Upper lobe of left lung (tissue), 6 donors: Measurements from ENCODE around the gene GPATCH1. TPM values are rescaled to one million over a fixed set of nuclear protein-coding genes. Genes with fewer than 3 reads are reported as not detected.

ENCODE experiments used
- ATAC-seq, 2 donors: fragments of 200-7000 bp; cut with Tn5 transposase; one replicate each; pipeline ENCODE4 v1.9.1; 2022; ENCODE audit warnings: mild to moderate bottlenecking in 2 of 2, moderate library complexity in 2 of 2; ENCODE audit not compliant: low FRiP score in 2 of 2
- DNase-seq, 2 donors: peaks; one replicate each; pipeline ENCODE4 v3.0.0-alpha.2; 2019 to 2020
- H3K27ac ChIP-seq, 4 donors: fragments of 200-600 bp; sonication (generic); one replicate each; pipeline ENCODE4 v1.5.1; 2016 to 2019
- H3K27me3 ChIP-seq, 4 donors: fragments of 200-600 bp; sonication (generic); one replicate each; pipeline ENCODE4 v1.5.1; 2017 to 2019
- H3K36me3 ChIP-seq, 4 donors: fragments of 200-600 bp; sonication (generic); one replicate each; pipeline ENCODE4 v1.5.1; 2016 to 2019
- H3K4me1 ChIP-seq, 4 donors: fragments of 200-600 bp; sonication (generic); one replicate each; pipeline ENCODE4 v1.5.1; 2018 to 2019
- H3K4me3 ChIP-seq, 4 donors: fragments of 200-600 bp; sonication (generic); one replicate each; pipeline ENCODE4 v1.5.1; 2017 to 2019; ENCODE audit warnings: mild to moderate bottlenecking in 2 of 4, moderate library complexity in 1 of 4
- H3K9me3 ChIP-seq, 4 donors: fragments of 200-600 bp; sonication (generic); one replicate each; pipeline ENCODE4 v1.5.1; 2018 to 2019
- EP300 ChIP-seq, 4 donors: sonication (generic); formaldehyde crosslinking; IDR thresholded peaks; one replicate each; pipeline ENCODE4 v1.5.1; 2017; ENCODE audit warnings: antibody characterized with exemption in 4 of 4, control low read depth in 2 of 4
- POLR2A ChIP-seq, 4 donors: fragments of 450-650 bp; IDR thresholded peaks; one replicate each; pipeline ENCODE4 v1.5.1; 2016 to 2017; ENCODE audit warnings: antibody characterized with exemption in 4 of 4, mild to moderate bottlenecking in 2 of 4
- POLR2AphosphoS5 ChIP-seq, 2 donors: sonication (generic); formaldehyde crosslinking; IDR thresholded peaks; one replicate each; pipeline ENCODE4 v1.5.1; 2017; ENCODE audit warnings: antibody characterized with exemption in 2 of 2
- WGBS, 2 donors: methylation state at CpG; one replicate each; pipeline ENCODE4 v1.1.5; 2017 to 2018; 5-methylcytosine and 5-hydroxymethylcytosine counted together
- total RNA-seq, 6 donors: library from RNA; depleted of rRNA in 4 of 6; stranded (reverse); fragments of >200 nt in 4 of 6; gene quantifications; one replicate each; pipeline versions ENCODE4 v1.1.0 to v1.2.1, GENCODE V29; 2016 to 2021
- TF ChIP-seq, protein P1 (sequence below), 6 experiments: fragments of 450-650 bp in 4 of 6; fragments of 200-600 bp in 2 of 6; sonication (generic) in 2 of 6; IDR thresholded peaks; one replicate each; pipeline ENCODE4 v1.5.1; 2016 to 2019; ENCODE audit warnings: antibody characterized with exemption in 6 of 6
- donor health status: DM: no; HTN: no; CAD: no; lungs with moderate emphysema.
- donor health status: DM: no; HTN: yes; CAD: no; lungs with severe emphysema.

GPATCH1 gene
- total RNA-seq, 6 donors from 2014 or later: 4.7 to 11.5 (median 6.8) TPM

DNA sequence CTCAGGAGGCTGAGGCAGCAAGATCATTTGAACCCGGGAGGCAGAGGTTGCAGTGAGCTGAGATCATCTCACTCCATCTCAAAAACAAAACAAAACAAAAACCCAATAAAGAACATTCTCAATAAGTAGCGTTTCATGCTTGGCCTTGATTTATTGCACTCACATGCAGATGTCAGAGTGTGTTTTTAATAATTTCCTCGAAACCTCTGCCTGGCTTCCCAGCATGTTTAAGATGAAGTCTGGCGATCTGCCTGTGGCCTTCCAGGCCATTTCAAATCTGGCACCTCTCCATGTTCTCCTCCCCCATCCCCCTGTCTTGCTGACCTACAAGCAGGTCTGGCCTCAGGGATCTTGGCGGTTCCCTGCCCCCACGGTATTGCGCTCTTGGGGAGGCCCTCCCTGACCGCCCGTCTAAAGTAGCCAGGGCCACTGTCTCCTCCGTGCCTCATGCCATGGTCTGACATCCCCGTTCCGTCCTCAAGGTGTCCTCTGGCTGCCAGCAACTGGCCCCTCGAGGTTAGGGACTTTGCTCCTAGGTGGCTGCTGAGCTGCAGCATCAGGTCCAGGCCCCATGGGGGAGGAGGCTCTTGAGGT lies 52.6 kb downstream of the GPATCH1 start:
- DNase-seq: no peak
- no peak overlapping the region for H3K4me3 ChIP-seq
- no peak for ATAC-seq
- H3K4me1 ChIP-seq: peaks cover 0 to 6% (median 0%) of the 10 kb centered on the region in 4 donors
- TF ChIP-seq POLR2A (IDR thresholded peaks at IDR 0.05): no peak
- TF ChIP-seq, protein P1, sequence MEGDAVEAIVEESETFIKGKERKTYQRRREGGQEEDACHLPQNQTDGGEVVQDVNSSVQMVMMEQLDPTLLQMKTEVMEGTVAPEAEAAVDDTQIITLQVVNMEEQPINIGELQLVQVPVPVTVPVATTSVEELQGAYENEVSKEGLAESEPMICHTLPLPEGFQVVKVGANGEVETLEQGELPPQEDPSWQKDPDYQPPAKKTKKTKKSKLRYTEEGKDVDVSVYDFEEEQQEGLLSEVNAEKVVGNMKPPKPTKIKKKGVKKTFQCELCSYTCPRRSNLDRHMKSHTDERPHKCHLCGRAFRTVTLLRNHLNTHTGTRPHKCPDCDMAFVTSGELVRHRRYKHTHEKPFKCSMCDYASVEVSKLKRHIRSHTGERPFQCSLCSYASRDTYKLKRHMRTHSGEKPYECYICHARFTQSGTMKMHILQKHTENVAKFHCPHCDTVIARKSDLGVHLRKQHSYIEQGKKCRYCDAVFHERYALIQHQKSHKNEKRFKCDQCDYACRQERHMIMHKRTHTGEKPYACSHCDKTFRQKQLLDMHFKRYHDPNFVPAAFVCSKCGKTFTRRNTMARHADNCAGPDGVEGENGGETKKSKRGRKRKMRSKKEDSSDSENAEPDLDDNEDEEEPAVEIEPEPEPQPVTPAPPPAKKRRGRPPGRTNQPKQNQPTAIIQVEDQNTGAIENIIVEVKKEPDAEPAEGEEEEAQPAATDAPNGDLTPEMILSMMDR (IDR thresholded peaks at IDR 0.05): no peak
- H3K9me3 ChIP-seq: no peaks in the 10 kb centered on the region
- H3K36me3 ChIP-seq: peaks cover 5 to 29% (median 21%) of the 10 kb centered on the region in 4 donors
- WGBS, 2 donors: 45 to 51% methylated on average over 10 to 13 of the region's 13 CpGs
- H3K27me3 ChIP-seq: peaks cover 0 to 11% (median 2%) of the 10 kb centered on the region in 4 donors
- no peak overlapping the region for H3K27ac ChIP-seq

DNA sequence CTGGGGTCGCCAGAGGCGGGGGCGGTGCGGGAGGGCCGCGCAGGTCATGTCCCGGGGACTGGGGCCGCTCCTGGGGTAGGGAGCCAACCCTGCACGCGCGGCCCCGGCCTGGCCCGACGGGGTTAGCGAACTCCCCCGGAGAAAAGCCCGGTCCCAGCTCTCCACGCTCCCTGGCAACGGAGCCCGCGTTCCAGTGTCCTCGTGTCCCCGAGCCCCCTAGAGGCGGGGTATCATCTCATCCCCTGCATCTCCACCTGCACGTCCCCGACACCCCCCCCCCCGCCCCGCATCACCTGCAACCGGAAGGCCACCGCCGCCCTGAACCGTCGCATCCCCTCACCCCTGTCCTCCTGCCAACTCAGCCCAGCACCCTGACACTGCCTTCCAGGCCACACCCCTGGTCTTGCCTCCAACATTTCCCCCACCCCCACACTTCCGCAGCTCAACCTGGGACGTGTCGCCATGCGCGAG lies 53.6 kb downstream of the GPATCH1 start:
- WGBS, 2 donors: 11 to 14% methylated on average over 17 to 37 of the region's 38 CpGs
- ATAC-seq: no peak

DNA sequence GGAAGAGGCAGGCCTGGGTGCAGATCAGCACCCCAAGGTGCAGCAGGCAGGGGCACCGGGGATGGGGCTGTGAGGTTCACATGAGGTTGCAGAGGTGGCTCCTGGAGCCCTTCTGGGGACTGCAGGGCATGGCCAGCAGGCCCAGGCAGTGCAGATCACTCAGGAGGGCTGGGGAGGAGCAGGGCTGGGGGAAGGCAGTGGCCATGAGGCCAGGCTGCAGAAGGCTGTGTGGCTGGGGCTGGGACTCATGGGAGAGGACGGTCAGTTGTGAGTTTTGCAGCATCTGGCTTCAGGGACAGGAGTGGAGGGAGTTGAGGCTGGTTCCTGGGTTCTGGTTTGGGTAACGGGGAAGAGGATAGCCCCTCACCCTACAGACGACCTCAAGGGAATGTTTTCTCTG lies 58.2 kb downstream of the GPATCH1 start:
- TF ChIP-seq EP300 (IDR thresholded peaks at IDR 0.05) (no peak), POLR2AphosphoS5 (IDR thresholded peaks at IDR 0.05) (no peak), POLR2A (IDR thresholded peaks at IDR 0.05) (no peak)
- TF ChIP-seq, protein P1 (IDR thresholded peaks at IDR 0.05): no peak
- Histone ChIP-seq H3K27me3 (peaks cover 0 to 11% (median 2%) of the 10 kb centered on the region in 4 donors), H3K36me3 (no peaks in the 10 kb centered on the region), H3K27ac (no peak overlapping the region), H3K4me1 (peaks cover 0 to 11% (median 2%) of the 10 kb centered on the region in 4 donors), H3K4me3 (no peak overlapping the region), H3K9me3 (no peaks in the 10 kb centered on the region)
- no peak for ATAC-seq
- WGBS, 2 donors: 62 to 66% methylated on average over 3 to 4 of the region's 4 CpGs
- DNase-seq: peak in 1 of 2 donors; percentile 38

More for the DNA sequence above, 53.6 kb downstream of the GPATCH1 start:
- peaks cover 5 to 20% (median 14%) of the 10 kb centered on the region in 4 donors for H3K36me3 ChIP-seq
- peaks cover 0 to 11% (median 2%) of the 10 kb centered on the region in 4 donors for H3K27me3 ChIP-seq
- peaks cover 0 to 6% (median 0%) of the 10 kb centered on the region in 4 donors for H3K4me1 ChIP-seq
- no peak overlapping the region for H3K4me3 ChIP-seq
- no peaks in the 10 kb centered on the region for H3K9me3 ChIP-seq
- H3K27ac ChIP-seq: no peak overlapping the region
- TF ChIP-seq POLR2AphosphoS5 (IDR thresholded peaks at IDR 0.05) (no peak), EP300 (IDR thresholded peaks at IDR 0.05) (no peak)
- TF ChIP-seq, protein P1 (IDR thresholded peaks at IDR 0.05): no peak
- DNase-seq: peak in 1 of 2 donors; percentile 83

DNA sequence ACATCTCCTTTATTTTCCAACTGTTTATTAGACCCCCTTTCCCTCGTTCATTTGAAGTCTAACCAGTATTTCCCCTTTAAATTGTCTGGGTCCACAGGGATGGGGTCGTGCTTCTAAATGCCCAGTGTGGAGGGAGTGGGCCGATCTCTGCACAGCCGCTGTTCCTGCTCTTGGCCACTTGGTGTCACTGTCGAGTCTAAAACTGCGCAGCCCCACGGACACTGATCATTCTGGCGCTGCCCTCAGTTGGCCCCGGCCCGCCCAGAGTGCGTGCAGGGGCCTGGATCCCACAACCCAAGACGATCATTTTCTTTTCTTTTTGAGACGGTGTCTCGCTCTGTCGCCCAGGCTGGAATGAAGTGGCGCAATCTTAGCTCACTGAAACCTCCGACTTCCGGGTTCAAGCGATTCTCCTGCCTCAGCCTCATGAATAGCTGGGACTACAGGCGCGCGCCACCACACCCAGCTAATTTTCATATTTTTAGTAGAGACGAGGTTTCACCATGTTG lies 63.0 kb downstream of the GPATCH1 start:
- H3K9me3 ChIP-seq: no peaks in the 10 kb centered on the region
- peak overlapping the region in 1 of 4 donors; percentile 22 for H3K4me3 ChIP-seq
- no peaks in the 10 kb centered on the region for H3K36me3 ChIP-seq
- TF ChIP-seq POLR2AphosphoS5 (IDR thresholded peaks at IDR 0.05) (no peak), POLR2A (IDR thresholded peaks at IDR 0.05) (no peak)
- TF ChIP-seq, protein P1 (IDR thresholded peaks at IDR 0.05): peak; percentile 83 to 94 (median 92)
- 29 to 39% methylated on average over 19 to 23 of the region's 23 CpGs for WGBS, 2 donors
- ATAC-seq (peak; percentile 87 to 97), DNase-seq (peak; percentile 81 to 84)
- no peak overlapping the region for H3K27ac ChIP-seq
- H3K4me1 ChIP-seq: peaks cover 0 to 6% (median 2%) of the 10 kb centered on the region in 4 donors
- H3K27me3 ChIP-seq: no peaks in the 10 kb centered on the region
